SW480 (cell line): ENCODE results near the gene AMIGO2.
"Not testable (repeated sequence)": the region's sequence is repeated elsewhere in the genome, so short reads cannot be mapped to it uniquely, and the experiment has no call there.

Source experiments
- DNase-seq: peaks from one replicate; pipeline ENCODE4 v3.0.0-alpha.2; 2016; ENCODE audit warnings: low spot score

The AMIGO2 gene

DNA sequence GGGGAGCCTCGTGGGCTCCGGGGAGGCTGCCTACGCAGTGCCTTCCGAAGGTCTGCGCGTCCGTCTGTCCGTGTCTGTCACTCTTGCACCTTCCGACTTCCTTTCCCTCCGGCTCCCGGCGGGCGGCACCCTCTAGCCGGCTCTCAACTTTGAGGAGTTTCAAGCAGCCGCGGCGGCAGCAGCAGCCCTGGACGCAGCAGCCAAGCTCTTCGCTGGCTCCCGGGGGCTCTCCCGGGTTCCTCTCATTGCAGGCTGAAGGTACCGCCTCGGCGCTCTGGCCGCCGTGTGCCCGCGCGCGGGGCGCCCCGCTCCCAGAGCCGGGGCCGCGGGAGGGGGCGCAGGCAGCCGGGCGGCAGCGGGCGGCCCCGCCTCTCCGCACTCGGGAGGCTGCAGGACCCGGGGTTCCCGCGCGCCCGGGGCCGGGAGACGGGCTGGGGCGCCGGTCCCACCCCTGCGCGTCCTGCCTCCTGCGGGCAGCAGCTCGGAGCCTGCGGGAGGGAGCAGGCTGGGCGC is at the start of gene AMIGO2, which contains the start of gene PCED1B:
Gene AMIGO2 (minus strand): TSS at position 492 of the 513 bp plus-strand sequence. CDS start 957 bp downstream, outside the sequence.
Gene PCED1B (plus strand): TSS at position 154 of the 513 bp plus-strand sequence. CDS start 155,443 bp downstream, outside the sequence.
- DNase-seq = peak; percentile 71

DNA sequence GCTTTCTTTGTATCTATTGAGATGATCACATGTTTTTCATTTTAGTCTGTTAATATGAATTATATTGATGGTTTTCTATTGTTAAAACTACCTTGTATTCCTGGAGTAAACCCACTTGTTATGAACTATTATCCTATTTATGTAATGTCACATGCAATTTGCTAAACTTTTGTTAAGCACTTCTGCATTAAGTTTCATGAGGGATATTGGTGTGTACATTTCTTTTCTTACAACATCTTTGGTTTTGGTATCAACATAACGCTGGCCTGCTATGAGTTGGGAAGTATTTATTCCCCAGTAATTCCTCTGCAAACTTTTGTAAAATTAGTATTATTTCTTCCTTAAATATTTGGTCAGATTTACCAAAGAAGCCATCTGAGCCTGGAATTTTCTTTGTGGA is 46.5 kb upstream of the AMIGO2 start:
- no peak for DNase-seq

DNA sequence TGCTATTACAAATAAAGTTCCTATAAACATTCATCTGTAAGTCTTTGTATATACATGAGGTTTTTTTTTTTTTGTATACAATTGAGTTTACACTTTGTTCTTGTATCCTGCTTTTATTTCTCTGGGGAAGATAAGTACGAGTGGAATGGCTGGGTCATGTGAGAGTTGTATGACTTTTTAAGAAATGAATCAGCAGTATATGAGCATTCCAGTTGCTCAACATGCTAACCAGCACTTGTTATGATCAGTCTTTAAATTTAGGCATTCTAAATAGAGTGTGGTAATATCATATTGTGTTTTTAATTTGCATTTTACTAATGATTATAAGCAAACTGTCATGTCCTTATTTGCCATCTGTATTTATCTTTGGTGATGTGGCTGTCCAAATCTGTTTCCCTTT is 44.7 kb upstream of the AMIGO2 start:
- DNase-seq = no peak

DNA sequence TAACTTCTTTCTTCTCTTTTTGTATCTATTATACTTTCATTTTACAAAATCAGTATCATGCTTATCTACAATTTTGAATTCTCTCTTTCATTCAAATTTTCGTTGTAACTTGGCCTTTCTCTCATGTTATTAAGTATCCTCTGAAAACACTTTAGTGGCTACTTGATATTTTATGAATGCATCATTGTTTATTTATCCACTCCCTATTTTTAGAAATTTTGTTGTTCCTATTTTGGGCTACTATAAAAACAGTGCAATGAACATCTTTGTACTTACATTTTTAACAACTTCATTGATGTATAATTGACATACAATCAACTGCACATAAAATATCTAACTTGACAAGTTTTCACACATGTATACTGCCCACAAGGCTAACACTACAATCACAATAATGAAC is 44.0 kb upstream of the AMIGO2 start:
- no peak for DNase-seq

DNA sequence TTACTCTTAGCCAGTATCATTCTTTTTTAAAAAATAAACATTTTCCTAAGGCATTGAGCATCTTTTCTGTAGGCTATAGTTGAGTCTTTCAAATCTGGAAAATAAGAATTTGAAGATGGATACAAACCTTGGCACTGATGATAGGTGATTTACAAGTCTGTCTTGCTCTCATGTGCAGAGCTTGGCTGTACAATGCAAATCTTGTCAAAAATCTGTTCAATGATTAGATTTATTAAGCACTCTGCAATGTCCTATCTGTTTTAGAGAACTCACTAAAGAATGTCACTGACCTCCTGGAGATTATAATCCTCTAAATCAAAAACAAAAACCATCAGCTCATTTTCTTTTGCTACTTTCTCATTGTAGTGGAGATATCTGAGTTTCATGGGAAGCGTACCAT is 42.8 kb upstream of the AMIGO2 start:
- DNase-seq = no peak

- DNase-seq = no peak
These were observed 41.4 kb upstream of the AMIGO2 start for GRCh38 chr12:47121146-47121545.

DNA sequence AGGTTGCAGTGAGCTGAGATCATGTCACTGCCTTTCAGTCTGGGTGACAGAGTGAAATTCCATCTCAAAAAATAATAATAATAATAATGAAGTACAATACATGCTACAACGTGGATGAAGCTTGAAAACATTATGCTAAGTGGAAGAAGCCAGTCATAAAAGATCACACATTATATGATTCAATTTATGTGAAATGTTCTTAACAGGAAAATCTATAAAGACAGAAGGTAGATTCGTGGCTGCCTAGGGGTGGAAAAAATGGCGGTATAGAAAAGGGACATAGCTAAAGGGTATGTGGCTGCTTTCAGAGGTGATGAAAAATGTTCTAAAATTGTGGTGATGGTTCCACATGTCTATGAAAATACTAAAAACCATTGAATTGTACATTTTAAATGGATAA is 41.0 kb upstream of the AMIGO2 start:
- no peak for DNase-seq

DNA sequence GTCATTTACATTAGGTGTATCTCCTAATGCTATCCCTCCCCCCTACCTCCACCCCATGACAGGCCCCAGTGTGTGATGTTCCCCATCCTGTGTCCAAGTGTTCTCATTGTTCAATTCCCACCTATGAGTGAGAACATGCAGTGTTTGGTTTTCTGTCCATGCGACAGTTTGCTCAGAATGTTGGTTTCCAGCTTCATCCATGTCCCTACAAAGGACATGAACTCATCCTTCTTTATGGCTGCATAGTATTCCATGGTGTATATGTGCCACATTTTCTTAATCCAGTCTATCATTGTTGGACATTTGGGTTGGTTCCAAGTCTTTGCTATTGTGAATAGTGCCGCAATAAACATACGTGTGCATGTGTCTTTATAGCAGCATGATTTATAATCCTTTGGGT is 37.5 kb upstream of the AMIGO2 start:
- not testable (repeated sequence) for DNase-seq

- DNase-seq = no peak
These were observed 34.7 kb upstream of the AMIGO2 start for GRCh38 chr12:47114481-47114892.

DNA sequence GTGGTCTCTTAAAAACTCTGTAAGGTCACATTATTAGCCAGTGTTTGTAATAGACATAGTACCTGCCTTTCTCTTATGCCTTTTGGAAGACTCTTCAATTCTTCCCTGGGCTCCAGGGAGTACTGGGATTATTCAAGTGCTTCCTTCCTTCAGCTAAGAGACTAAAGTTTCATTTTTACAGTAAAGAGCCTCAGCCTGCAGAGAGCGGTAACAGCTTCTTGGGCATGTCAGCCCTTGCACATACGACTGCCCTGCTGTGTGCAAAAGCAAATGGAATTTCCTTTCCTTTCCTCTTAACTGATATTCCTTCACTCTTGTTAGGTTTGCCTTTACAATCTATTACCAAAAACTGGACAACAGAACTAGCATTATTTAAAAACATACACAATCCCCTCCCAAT is 32.9 kb upstream of the AMIGO2 start:
- DNase-seq = no peak

- no peak for DNase-seq
These were observed 32.1 kb upstream of the AMIGO2 start for GRCh38 chr12:47111854-47112253.

GRCh38 chr12:47111392-47111778 is 31.6 kb upstream of the AMIGO2 start:
- DNase-seq = no peak

DNA sequence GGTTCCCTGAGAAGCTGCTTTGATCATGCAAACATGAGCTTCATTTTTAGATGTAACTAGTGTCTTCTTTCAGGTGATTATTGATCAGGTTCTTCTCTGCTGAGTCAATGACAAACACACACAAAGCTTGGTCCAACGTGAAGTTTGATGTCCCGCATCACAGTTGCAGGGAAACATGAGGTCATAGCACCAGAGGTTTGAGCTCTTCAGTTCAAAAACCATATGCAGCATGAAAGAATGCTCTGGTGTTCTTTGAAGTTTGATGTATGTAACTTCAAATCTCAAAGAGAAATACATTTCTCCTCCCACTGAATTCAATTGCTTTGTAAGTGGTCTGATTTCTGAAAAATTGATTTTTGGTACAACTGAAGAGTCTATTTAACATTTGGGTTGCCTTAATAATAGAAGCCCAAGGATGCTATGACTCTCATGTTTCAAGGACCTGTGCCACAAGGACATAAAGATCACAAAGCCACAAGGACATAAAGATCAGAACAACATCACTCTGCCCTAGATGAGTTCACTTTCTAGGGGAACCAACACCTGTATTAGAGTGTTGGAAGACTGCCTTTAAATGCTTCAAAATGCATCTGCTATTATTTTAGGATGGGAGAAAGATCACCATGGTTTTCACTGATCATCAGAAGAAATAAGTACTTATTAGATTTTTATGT is 31.1 kb upstream of the AMIGO2 start:
- DNase-seq = no peak

DNA sequence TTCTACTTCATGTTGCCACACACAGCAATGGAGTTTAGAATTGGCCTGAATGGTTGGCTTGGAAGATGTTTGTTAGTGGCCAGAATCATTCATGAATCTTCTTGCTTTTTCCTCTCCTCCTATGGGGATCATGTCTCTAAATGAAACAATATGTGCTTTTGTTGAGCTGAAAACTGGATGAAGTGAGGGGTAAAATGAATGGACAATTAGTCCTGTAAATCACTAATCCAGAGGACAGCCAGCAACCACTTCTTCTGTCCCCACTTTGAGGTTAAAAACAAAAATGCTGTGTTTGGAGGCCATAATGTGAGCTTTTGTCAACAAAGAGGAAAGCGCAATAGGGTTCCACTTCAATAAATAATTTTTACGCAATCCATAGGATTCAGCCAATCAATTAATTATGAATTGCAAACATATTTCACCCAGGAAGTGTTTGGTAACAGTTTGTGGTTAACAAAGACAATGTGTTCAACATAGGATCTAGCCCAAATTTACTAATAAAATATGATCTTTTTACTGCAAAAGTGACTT is 30.3 kb upstream of the AMIGO2 start:
- no peak for DNase-seq

DNA sequence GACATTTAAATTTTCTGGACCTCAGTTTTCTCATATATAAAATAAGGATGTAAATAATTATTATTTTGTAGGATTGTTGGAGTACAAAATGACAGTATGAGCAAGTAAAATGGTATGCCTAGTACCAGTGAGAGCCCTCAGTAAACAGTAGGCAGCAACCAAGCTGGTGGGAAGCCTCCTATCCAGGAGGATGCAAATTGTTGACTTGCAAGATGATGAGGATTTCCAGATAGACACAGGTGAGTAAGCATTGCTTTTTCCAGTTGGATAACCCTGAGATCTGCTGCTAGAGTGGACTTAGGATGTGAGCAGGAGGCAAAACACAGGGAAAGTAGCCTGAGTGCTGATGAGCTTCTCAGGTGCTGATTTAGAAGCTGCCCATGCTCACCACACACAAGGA is 28.2 kb upstream of the AMIGO2 start:
- DNase-seq = no peak

DNA sequence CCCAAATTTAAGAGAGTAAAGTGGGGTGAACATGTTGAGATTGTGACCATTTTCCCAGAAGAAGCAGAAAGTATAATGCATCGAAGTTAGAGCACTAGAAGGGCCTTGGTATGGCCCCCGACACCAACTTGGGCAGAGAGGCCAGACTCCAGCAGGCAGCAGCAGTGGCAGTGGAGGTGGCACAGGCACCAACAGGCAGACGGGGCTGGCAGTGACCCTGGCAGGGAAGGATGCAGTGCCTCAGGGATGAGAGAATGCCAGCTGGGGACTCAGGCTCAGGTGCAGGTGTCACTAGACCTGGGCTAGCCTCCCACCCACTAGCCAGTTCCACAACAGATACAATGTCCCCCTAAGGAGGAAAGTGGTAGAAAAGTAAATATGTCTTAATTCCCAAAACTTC is 27.7 kb upstream of the AMIGO2 start:
- no peak for DNase-seq

DNA sequence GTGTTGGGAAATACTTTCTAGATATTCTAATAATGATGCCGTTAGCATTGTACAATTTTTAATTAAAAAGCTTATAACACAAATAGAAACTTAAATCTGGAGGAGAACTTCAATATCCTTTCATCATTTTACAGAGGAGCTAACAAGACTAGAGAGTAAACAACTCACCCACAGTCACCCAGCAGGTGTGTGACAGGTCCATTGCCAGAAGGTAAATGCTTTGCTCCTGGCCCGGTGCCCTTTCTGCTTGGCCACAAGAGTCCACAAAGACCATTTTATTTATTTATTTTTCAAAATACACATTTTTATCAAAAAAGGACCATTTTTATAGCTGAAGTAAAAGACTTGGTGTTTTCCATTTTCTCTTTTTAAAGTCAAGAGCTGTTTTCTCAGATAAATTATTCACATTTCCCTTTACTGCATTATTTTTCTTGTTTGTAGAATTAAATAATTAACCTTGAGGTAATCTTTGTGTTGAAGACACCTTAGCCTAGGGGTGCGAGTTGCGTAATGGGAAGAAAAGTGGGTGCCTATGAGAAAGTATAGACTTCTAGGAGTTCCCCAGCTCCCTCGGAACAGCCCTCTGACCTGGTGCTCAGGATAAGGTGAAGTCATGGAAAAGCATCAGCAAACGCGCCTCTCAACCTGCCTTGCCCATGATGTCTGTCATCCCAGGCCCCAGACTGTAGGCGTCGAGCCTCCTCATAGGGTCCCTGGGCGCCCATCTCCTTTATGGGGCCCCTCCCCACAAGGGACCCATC is 26.3 kb upstream of the AMIGO2 start:
- DNase-seq = no peak

GRCh38 chr12:47102845-47103651 is 23.3 kb upstream of the AMIGO2 start:
- no peak for DNase-seq

GRCh38 chr12:47102406-47102805 is 22.6 kb upstream of the AMIGO2 start:
- DNase-seq = no peak

- no peak for DNase-seq
These were observed 20.4 kb upstream of the AMIGO2 start for GRCh38 chr12:47100160-47100559.

- DNase-seq = no peak
These were observed 19.9 kb upstream of the AMIGO2 start for GRCh38 chr12:47099610-47100009.

DNA sequence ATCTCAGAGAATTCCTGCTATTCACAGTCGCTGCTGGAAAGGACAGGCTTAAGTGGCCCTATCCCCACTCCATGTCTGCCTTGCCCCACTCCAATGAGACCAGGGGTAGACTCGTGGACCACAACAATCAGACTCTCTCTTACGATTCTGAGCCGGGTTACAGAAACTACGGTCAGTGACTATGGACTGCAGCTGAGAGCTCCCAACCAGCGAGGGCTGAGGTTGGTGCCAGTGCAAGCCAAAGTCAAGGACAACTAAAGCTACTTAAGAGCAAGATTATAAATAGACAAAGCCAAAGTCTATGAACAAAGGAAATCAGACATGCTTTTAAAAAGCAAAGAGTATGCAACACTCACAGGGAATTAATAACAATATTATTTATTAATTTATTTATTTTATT is 18.3 kb upstream of the AMIGO2 start:
- DNase-seq = no peak
